A673 (cell line): Measurements from ENCODE around the gene APBB2. TPM values are rescaled to one million over a fixed set of nuclear protein-coding genes. Genes with fewer than 3 reads are reported as not detected.

ENCODE experiments used
- BruUV-seq: library from RNA; stranded (reverse); fragments of 400-500 nt; replicated peaks from 2 replicates; lab custom pipeline; 2021; lab: Mats Ljungman, UMichigan
- CTCF ChIA-PET: fragments of 300-600 bp; sonication (Branson Sonifier 250); formaldehyde crosslinking; loops from one replicate; lab custom pipeline; 2022; ENCODE audit warnings: antibody characterized with exemption; lab: Charles Lee
- POLR2A ChIA-PET: fragments of 300-600 bp; sonication (Branson Sonifier 250); formaldehyde crosslinking; loops from one replicate; lab custom pipeline; 2022; ENCODE audit warnings: antibody characterized with exemption; ENCODE audit not compliant: low non-redundant PET; lab: Charles Lee
- DNase-seq: peaks from one replicate; pipeline ENCODE4 v3.0.0-alpha.2; 2015; ENCODE audit warnings: low spot score
- H3K27ac ChIP-seq: fragments of 200-600 bp; sonication (generic); 2 replicates; pipeline ENCODE4 v1.5.1; 2016; ENCODE audit warnings: mixed run types, low read depth, mild to moderate bottlenecking, mixed read lengths, antibody characterized with exemption, low read length; ENCODE audit not compliant: poor library complexity, severe bottlenecking
- H3K27me3 ChIP-seq: fragments of 200-600 bp; sonication (generic); replicated peaks from 2 replicates; pipeline ENCODE4 v1.6.1; 2017; ENCODE audit warnings: mixed run types, low read depth, mild to moderate bottlenecking, mixed read lengths, antibody characterized with exemption, low read length; ENCODE audit not compliant: insufficient read depth, poor library complexity
- H3K36me3 ChIP-seq: fragments of 200-600 bp; sonication (generic); 2 replicates; pipeline ENCODE4 v1.6.1; 2016; ENCODE audit warnings: mixed run types, mild to moderate bottlenecking, mixed read lengths, antibody characterized with exemption, low read length; ENCODE audit not compliant: insufficient read depth, poor library complexity, severe bottlenecking
- H3K4me1 ChIP-seq: fragments of 200-600 bp; sonication (generic); 2 replicates; pipeline ENCODE4 v1.6.1; 2017; ENCODE audit warnings: mixed run types, mild to moderate bottlenecking, mixed read lengths, antibody characterized with exemption, low read length; ENCODE audit not compliant: insufficient read depth, poor library complexity, severe bottlenecking
- H3K4me3 ChIP-seq: fragments of 200-600 bp; sonication (generic); 2 replicates; pipeline ENCODE4 v1.5.1; 2016; ENCODE audit warnings: low read depth, mixed run types, mild to moderate bottlenecking, mixed read lengths, low read length; ENCODE audit not compliant: poor library complexity, severe bottlenecking
- H3K9me3 ChIP-seq: fragments of 200-600 bp; sonication (generic); 2 replicates; pipeline ENCODE4 v1.6.1; 2016; ENCODE audit warnings: mixed run types, low read depth, mild to moderate bottlenecking, mixed read lengths, antibody characterized with exemption, low read length; ENCODE audit not compliant: poor library complexity, severe bottlenecking
- CTCF ChIP-seq: fragments of 300-800, 200-600 bp; sonication (generic); conservative IDR thresholded peaks from 2 replicates; pipeline ENCODE4 v1.5.1; 2017; ENCODE audit warnings: low read depth, mild to moderate bottlenecking, antibody characterized with exemption, low read length, moderate library complexity, mixed read lengths
- EZH2 ChIP-seq: fragments of 200-600 bp; sonication (generic); IDR thresholded peaks from 2 replicates; pipeline ENCODE4 v1.6.1; 2017; ENCODE audit warnings: borderline replicate concordance, low read depth, mild to moderate bottlenecking, mixed read lengths, antibody characterized with exemption, low read length; ENCODE audit not compliant: poor library complexity, severe bottlenecking
- intact Hi-C: fragments of 100-400 bp; cut with micrococcal nuclease; formaldehyde crosslinking; loops from one replicate; pipeline ENCODE4 v1.10.0; 2022; ENCODE audit not compliant: unreplicated experiment
- total RNA-seq: library from RNA; stranded (reverse); gene quantifications from 2 replicates; pipeline ENCODE4 v1.2.3, GENCODE V29; 2021

The APBB2 gene
- total RNA-seq, 1 experiment from 2014 or later: 10.3 TPM

DNA sequence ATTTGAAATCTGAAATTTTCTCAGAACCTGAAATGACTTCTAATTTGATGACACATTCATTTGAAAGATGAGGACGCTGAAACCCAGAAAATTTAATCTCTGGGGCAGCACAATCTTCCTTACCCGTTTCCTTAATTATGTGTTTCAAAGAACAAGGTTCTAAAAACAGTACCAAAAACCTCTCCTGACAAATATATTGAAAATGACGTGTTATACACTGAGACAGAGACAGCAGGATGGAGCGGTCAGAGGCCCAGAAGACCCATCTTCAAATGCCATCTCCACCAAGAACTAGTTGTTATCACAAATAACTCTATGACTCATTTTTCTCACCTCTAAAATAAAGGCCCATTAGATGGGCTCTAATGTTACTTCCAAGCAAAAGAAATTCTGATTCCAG lies 287.3 kb downstream of the APBB2 start:
- no peak for DNase-seq
- no peaks in the 10 kb centered on the region for H3K9me3 ChIP-seq
- TF ChIP-seq EZH2 (no peak), CTCF (no peak)
- no peak overlapping the region for H3K27ac ChIP-seq
- no peaks in the 10 kb centered on the region for H3K36me3 ChIP-seq
- ChIA-PET POLR2A (no interaction called here), CTCF (no interaction called here)
- H3K4me3 ChIP-seq: no peak overlapping the region
- H3K4me1 ChIP-seq: peaks cover 6% of the 10 kb centered on the region
- BruUV-seq: no TSS peak
- H3K27me3 ChIP-seq: no peaks in the 10 kb centered on the region
- intact Hi-C loops: loop anchor here (2.0 to 5.0 kb wide), 2 partner anchors 288 to 330 kb away; partner anchors contain the start of genes APBB2 and UCHL1

GRCh38 chr4:40924793-40925117 lies 289.6 kb downstream of the APBB2 start:
- ChIA-PET POLR2A (no interaction called here), CTCF (interaction anchor here (0.6 to 2.2 kb wide), 4 partner anchors 14 to 190 kb away, joined by 3 to 19 read pairs (median 4); no protein-coding TSS in a partner anchor)
- DNase-seq: no peak
- TF ChIP-seq EZH2 (no peak), CTCF (no peak)
- BruUV-seq: no TSS peak
- intact Hi-C loops: loop anchor here (1.0 to 5.0 kb wide), 2 partner anchors 16 to 333 kb away; partner anchors contain the start of gene UCHL1
- Histone ChIP-seq H3K4me1 (peaks cover 6% of the 10 kb centered on the region), H3K36me3 (no peaks in the 10 kb centered on the region), H3K27me3 (no peaks in the 10 kb centered on the region), H3K27ac (no peak overlapping the region), H3K9me3 (no peaks in the 10 kb centered on the region), H3K4me3 (no peak overlapping the region)

DNA sequence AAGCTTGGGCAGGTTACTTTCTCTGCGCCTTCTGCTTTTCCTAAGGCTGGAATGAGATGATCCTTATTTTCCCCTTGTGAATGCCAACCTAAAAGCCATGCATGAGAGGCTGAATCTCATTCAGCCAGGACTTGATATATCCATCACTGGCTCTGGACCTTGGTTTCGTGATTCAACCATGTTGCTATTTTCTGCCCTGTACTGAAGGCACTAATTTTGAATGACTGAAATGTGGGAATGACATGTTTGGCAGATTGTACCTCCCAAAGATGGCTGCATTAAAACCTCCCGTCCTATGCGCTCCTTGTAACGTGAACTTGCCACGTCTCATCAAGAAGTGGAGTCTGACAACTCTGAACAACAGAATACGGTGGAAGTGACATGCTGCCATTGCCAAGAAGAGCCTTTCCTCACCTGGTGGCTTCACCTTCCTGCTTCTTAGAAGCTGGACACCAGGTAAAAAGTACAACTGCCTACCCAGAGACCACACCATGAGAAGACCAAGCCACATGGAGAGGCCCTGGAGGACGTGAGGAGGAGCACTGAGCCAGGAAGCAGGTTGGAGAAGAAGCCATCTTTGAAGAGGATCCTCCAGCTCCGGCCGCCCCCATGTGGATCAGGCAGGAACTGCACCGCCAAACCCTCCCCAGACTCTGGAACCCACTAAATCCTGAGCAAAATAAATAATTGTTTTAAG lies 290.1 kb downstream of the APBB2 start:
- CTCF ChIA-PET: interaction anchor here (0.6 to 2.2 kb wide), 4 partner anchors 14 to 189 kb away, joined by 3 to 19 read pairs (median 8); no protein-coding TSS in a partner anchor
- Histone ChIP-seq H3K9me3 (no peaks in the 10 kb centered on the region), H3K4me1 (peaks cover 6% of the 10 kb centered on the region), H3K27me3 (no peaks in the 10 kb centered on the region), H3K36me3 (no peaks in the 10 kb centered on the region), H3K4me3 (no peak overlapping the region), H3K27ac (no peak overlapping the region)
- POLR2A ChIA-PET: no interaction called here
- intact Hi-C loops: loop anchor here (1.0 kb wide), 1 partner anchor 16 kb away; no protein-coding TSS in a partner anchor
- BruUV-seq: no TSS peak
- peak; percentile 79 for DNase-seq
- TF ChIP-seq EZH2: no peak
- peak; percentile 95 for TF ChIP-seq CTCF
